ENCODE results near the gene LDLRAD3. TPM values are rescaled to one million over a fixed set of nuclear protein-coding genes. Genes with fewer than 3 reads are reported as not detected.

The LDLRAD3 gene
- polyA plus RNA-seq, 1 donor = 26.6 TPM

DNA sequence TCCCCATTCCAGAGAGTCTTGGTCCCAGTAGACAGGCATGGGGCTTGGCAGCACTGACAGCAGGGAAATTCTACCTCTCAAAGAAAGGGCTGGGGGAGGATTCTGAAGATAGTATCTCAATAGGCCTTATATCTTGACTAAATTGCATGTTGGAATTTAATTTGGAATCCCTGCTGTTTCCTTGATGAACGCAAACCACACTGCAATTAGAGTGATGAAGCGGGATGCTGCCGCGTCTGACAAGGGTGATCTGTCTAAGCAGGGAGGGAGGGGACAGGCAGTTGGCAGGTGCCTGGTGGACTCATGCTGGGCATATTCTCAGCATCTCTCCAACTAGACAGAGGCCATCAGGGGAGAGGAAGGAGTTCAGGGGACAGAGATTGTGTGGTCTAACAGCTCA, 296.9 kb downstream of the LDLRAD3 start:
- DNase-seq = no peak

DNA sequence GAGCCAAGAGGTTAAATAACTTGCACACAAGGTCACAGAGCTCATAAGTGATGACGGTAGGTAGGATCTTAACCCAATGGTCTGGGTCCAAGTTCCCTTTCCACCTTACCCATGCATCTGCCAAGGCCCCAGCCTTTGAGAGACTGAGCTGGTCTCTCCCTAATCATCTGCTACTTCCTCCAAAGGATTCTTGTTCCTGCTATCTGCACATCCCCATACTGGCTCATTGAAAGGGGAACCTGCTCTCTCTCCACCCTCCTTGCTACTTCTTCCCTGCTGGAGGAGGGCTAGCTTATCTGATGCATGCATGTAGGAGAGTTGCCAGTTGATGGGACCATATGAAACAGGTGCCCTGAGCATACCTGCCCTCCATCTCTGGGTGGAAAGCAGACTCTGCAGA, 297.6 kb downstream of the LDLRAD3 start:
- no peak for DNase-seq

- DNase-seq = no peak
Observed at GRCh38 chr11:36243641-36244040, 299.8 kb downstream of the LDLRAD3 start.

- DNase-seq = no peak
Observed at GRCh38 chr11:36247493-36247892, 303.6 kb downstream of the LDLRAD3 start.

DNA sequence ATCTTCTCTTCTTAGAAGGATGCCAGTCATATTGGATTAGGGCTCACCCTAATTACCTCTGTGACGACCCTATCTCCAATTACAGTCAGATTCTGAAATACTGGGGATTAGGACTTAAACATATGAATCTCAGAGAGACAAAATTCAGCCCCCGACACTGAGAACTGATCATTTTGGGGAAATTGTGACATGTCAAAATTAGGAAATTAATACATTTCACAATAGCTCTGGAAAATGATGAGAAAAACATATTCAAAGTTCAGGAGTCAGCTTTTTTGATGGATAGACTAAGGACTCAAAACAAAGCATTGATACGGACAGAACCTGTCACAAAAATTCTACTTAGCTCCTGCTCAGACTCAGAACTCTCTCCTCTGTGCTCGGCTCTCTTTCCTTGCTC, 304.6 kb downstream of the LDLRAD3 start:
- DNase-seq = no peak

DNA sequence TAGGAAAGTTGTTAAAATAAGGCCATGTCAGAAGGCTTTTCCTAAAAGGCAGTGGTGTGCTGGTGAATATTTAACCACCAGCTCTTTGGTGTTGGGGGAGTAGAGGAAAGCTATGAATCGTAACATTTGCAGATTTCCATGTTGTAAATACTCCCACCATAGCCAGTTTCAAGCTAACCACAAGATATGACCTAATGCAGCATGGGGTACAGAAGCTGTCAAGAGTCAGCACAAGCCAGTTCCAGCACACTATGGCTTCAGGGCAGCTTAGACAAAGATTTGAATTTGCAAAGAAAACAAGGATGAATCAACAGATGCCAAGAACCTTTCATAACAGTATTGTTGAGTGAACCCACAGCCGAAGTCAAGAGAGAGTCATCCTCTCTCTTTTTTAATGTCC, 305.4 kb downstream of the LDLRAD3 start:
- DNase-seq = no peak

GRCh38 chr11:36251823-36252222, 308.0 kb downstream of the LDLRAD3 start:
- no peak for DNase-seq

GRCh38 chr11:36253238-36253637, 309.4 kb downstream of the LDLRAD3 start:
- DNase-seq = peak; percentile 26

DNA sequence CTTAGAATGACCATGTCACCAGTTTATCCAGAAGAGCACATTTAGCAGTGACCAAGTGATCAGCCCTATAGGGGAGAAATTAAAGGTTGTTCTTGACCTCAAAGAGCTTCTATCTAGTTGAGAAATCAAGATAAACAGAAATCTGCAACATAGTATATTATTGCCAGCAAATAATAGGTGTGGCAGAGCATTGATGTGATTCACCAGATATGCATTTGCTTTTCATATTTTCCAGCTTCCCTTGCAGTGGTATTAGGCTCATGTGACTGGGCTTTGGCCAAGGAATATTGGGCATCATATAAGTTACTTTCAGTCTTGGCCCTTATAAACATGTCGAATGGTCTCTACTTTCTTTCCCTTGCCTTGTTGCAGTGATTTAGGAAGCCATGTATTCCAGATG, 310.9 kb downstream of the LDLRAD3 start:
- no peak for DNase-seq

- DNase-seq = no peak
Observed at GRCh38 chr11:36257351-36257750, 313.5 kb downstream of the LDLRAD3 start.

DNA sequence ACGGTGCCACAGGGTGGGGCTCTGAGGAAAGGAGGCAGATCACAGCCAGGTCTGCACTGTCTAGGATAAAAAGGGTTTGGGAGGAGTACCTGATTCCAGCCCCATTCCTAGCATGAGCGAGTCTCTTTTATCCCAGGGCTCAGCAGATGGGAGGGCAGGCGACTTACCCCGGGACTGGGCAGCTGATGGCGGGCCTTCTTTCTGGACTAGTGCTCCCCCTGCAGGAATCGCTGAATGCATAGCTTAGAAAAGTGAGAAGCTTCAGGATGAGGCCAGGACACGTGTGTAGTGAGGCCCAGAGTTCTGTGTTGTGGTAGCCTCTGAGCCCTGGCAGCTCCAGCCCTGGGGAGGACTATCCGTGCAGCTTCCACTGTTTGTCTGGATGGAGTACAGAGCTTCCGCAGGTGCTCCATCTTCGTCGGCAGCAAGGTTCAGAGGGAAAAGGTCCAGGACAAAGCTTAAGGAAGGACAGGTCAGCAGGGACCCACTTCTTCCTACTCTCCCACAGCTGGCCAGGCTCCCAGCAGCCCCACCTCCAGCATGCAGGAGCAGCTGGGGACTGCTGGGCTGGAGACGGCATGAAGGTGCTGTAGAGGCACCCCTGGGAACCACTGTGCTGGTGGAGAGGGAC, 315.0 kb downstream of the LDLRAD3 start:
- peak; percentile 42 for DNase-seq

DNA sequence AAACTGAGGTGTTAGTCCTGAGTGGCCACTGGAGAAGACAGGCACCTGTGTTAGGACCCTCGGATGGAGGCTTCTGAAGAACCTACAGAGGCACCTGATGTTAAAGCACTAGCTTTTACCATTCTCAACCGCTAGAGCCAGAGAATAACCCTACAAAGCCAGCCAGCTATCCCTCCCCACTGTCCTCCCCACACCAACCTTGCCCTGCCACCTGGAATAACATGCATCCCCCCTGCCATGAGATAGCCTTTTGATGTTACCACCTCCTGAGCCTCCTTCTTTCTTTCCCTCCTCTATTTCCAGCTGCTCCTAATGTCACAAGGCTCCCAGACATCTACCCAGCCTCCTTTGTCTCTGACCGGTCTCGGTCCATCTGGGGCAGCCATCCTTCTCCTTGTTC, 317.2 kb downstream of the LDLRAD3 start:
- DNase-seq = no peak

DNA sequence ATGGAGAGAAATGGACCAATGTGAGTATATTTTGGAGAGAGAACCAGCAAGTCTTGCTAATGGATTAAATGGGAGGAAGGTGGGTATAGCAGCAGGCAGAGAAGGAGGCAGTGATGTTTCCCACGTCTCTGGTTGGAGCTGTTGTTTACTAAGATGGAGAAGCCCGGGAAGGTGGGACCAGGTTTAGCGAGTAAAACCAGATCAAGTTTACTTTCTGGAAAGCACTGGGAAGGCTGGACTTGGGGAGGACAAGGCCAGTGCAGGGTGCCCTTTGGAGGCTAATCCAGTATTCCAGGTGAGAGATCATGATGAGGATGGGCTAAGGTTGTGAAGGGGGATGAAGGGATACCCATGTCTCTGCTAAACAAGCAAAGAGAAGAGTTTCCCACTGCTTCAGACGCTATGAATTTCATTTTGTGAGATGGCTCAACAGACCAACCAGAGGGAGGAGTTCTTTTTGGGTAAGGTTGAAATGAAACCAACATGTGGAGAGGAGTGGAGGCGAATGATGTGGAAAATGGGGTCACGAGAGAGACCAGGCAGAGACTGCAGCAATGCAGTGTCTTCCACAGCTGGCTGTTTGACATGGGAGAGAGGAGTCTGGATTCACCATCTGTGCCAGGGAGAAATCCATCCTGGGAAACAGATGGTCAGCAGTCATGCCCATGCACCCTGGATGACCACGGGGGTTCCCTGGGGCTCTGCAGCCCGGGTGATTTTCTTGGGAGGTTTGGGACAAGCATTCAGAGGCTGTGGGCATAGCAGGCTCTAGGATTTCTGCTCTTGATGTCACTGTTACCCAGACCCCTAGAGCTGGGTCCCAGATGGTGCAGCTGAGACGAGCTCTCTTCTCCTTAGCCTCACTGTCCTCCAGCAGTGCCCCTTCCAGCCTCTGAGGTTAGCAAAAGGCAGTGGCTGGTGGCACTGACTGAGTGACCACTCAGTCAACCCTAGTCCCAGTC, 320.4 kb downstream of the LDLRAD3 start:
- DNase-seq = no peak

DNA sequence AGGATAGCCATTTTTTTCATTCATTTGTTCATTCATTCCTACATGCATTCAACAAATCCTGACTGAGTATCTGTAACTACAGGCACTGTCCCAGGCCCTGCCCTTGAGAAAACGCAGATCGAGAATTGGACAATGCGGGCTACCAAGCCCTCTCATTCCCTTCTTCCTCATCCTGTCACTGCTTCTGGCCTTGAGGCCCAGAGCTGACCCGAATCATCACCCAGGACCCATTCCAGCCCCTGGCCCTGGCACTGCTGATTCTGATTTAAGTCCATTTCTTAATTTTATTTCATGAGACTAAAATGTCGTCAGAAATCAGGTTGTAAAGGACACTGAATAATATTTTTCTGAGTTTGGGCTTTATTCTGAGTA, 321.1 kb downstream of the LDLRAD3 start:
- DNase-seq = no peak

DNA sequence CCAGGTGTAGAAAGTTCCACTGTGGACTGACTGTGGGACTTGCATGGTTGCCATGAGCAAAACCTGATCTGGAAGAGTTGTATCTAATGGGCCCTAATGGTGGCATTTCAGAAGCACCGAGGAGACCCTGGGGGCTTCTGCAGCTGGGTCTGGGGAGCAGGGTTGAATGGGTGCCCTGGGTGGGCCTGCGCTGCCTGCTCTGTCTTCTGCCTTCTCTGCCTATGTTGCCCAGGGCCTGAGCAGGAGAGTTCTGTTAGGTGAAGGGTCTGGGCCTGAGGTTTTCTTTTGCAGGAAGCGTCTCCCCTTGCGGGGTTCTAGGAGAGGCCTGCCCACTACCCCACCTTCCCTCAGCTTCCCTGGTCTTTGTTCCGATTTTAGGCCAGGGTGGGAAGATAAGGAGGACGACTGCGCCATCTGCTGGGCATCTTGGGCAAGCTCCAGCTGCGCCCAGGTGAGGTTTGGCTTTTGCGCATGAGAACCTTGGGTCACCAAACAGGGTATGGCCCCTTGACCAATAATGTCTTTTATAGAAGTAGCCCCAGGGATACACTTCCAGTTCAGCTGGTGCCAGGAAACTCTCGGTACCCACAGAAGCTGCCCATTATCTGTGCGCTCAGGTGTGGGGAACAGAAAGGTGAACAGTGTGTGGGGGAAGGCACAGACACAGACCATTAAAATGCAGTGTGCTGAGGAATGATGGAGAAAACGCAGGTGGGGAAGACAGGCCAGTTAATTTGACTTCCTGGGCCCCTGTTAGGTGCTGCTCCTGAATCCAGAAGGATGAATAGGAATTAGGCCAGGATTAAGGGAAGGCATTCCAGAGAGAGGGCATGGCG, 322.1 kb downstream of the LDLRAD3 start:
- peak; percentile 47 for DNase-seq

GRCh38 chr11:36266767-36267166, 322.9 kb downstream of the LDLRAD3 start:
- DNase-seq = no peak

- DNase-seq = no peak
Observed at GRCh38 chr11:36268337-36268985, 324.6 kb downstream of the LDLRAD3 start.

DNA sequence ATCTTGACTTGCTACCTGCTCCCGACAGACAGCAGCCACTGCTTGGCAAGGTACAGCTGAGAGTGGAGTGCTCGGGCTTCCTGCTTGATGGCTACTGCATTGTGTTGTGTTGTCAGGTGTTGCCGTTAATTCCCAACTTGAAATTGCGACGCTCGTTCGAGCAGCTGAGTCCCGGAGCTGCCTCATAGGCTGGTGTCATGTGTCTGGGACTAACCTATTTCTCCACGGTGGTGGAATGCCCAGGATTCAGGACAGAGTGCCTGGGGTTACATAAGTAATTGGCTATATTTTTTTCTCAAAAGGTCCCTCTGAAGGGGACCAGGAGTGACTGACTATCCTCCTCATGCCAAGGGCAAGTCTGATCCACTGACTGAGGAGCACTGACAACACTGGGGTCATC, 326.8 kb downstream of the LDLRAD3 start:
- DNase-seq = no peak

GRCh38 chr11:36271794-36272407, 328.0 kb downstream of the LDLRAD3 start:
- DNase-seq = no peak

DNA sequence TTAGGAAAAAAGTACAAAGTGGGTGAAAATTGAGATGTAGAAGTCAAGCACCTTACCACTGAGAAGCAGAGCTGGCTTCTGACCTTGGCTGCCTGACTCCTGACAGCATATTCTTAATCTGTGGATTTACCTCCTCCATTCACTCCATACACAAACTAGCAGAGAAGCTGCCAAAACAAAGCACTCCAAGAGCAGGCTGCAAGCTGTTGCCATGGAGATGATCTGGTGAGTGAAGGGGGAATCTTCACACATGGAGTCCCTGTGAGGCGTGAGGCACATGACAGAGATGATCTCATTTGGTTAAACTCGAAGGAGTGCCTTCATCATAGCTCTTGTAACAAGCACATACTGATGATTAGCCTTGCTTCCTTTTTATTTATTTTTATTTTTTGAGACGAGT, 329.2 kb downstream of the LDLRAD3 start:
- DNase-seq = no peak

DNA sequence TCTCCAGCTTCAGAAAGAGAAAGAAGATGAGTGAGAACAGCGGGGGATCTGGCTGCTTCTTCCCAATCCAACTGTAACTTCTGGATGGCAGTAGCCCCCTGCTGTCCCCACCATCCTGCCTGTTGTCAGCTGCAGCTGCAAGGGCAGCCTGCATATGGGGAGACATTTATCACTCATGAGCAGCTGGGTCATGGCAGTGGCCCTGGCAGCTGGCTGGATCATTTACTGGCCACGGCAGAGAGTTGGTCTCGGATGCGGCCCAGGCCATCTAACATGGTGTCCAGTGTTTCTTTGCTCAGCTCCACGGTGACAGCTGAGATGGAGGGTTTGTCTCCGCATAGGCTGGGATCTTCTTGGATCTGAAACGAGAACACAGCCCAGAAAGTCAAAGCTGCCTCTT, 330.6 kb downstream of the LDLRAD3 start:
- DNase-seq = peak; percentile 21

All from hindlimb muscle (tissue), 1 donor.